ENCODE measurements around the gene NRXN2. TPM values are rescaled to one million over a fixed set of nuclear protein-coding genes. Genes with fewer than 3 reads are reported as not detected.

NRXN2 gene
- total RNA-seq (2022) (not detected in 2 replicates), Bru-seq, nascent RNA (percentile 4 among the genes with signal in this experiment), BruChase-seq, experiment 1, labeled RNA remaining after a 6-hour chase (percentile 5 among the genes with signal in this experiment), BruChase-seq, experiment 2, labeled RNA remaining after a 2-hour chase (percentile 4 among the genes with signal in this experiment)
- long read RNA-seq: 0 reads

- Mint-ChIP-seq H3K27me3 (ENCODE audit: unreplicated experiment) (peaks cover 97% of the 10 kb centered on the region), H3K27ac (ENCODE audit: unreplicated experiment) (no peak within 1 kb of the TSS), H3K4me1 (ENCODE audit: low read depth, unreplicated experiment) (no peaks in the 10 kb centered on the region), H3K36me3 (ENCODE audit: insufficient read depth, unreplicated experiment) (no peaks in the 10 kb centered on the region), H3K9me3 (ENCODE audit: low read depth, unreplicated experiment) (no peaks in the 10 kb centered on the region), H3K4me3 (ENCODE audit: low read depth, unreplicated experiment) (peak within 1 kb of the TSS; percentile 33)
- no TSS peak for BruUV-seq (replicated peaks)
- intact Hi-C loops (cut with micrococcal nuclease; ENCODE audit: unreplicated experiment): no loop called here
- CTCF ChIA-PET: no interaction called here
- TF ChIP-seq CTCF (IDR thresholded peaks at IDR 0.05; ENCODE audit: unreplicated experiment): peak; percentile 93
- DNase-seq: peak; percentile 77
Measured at GRCh38 chr11:64723117-64723906, at the start of gene NRXN2. TSS of gene NRXN2 (minus strand) at chr11:64723197. CDS start at chr11:64713699, 9,498 bp downstream.

DNA sequence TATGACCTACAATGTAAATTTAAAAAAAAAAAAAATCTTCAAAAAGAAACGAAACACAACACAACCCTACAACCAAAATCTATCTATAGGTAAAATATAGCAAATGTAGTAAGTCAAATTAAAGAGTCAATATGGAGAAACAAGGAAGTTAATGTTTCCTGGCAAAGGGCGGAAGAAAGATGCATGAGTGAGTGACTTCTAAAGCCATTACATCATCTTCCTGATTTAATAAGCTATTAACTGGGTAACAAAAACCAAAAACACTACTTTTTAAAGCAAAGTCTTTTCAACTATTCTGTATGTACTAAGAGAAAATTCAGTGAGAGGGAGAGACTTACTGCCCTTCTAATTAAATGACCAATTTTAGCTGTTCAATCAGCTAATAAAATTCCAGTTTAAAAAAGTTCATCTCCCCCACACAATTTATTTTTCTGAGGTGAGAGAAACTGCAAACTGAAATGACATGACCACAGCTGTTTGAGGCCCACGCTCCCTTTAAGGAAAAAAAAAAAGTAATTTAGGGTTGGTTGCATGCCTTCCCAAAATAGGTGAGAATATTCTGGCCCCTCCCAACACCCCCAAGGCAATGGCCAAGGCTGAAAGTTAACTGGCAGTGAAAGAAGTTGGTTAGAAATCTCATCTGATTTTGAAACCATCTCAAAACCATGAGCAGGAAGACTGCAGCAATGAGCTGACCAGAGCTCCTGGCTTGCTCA, 49.5 kb upstream of the NRXN2 start:
- CTCF ChIA-PET: interaction anchor here (0.7 kb wide), 1 partner anchor 76 kb away, joined by 3 read pairs; no protein-coding TSS in a partner anchor
- no TSS peak for BruUV-seq (replicated peaks)
- Mint-ChIP-seq H3K4me1 (ENCODE audit: low read depth, unreplicated experiment) (peaks cover 40% of the 10 kb centered on the region), H3K4me3 (ENCODE audit: low read depth, unreplicated experiment) (no peak overlapping the region), H3K27ac (ENCODE audit: unreplicated experiment) (no peak overlapping the region), H3K36me3 (ENCODE audit: insufficient read depth, unreplicated experiment) (peaks cover 98% of the 10 kb centered on the region), H3K27me3 (ENCODE audit: unreplicated experiment) (no peaks in the 10 kb centered on the region), H3K9me3 (ENCODE audit: low read depth, unreplicated experiment) (no peaks in the 10 kb centered on the region)
- no peak for DNase-seq
- no peak for TF ChIP-seq CTCF (IDR thresholded peaks at IDR 0.05; ENCODE audit: unreplicated experiment)
- intact Hi-C loops (cut with micrococcal nuclease; ENCODE audit: unreplicated experiment): no loop called here

GRCh38 chr11:64771861-64772260, 48.9 kb upstream of the NRXN2 start:
- TF ChIP-seq CTCF (IDR thresholded peaks at IDR 0.05; ENCODE audit: unreplicated experiment): no peak
- no peak for DNase-seq
- peaks cover 98% of the 10 kb centered on the region for H3K36me3 Mint-ChIP-seq (ENCODE audit: insufficient read depth, unreplicated experiment)
- peaks cover 39% of the 10 kb centered on the region for H3K4me1 Mint-ChIP-seq (ENCODE audit: low read depth, unreplicated experiment)
- CTCF ChIA-PET: interaction anchor here (0.7 kb wide), 1 partner anchor 77 kb away, joined by 3 read pairs; no protein-coding TSS in a partner anchor
- no peaks in the 10 kb centered on the region for H3K27me3 Mint-ChIP-seq (ENCODE audit: unreplicated experiment)
- intact Hi-C loops (cut with micrococcal nuclease; ENCODE audit: unreplicated experiment): no loop called here
- BruUV-seq (replicated peaks): no TSS peak
- H3K4me3 Mint-ChIP-seq (ENCODE audit: low read depth, unreplicated experiment): no peak overlapping the region
- H3K9me3 Mint-ChIP-seq (ENCODE audit: low read depth, unreplicated experiment): no peaks in the 10 kb centered on the region
- no peak overlapping the region for H3K27ac Mint-ChIP-seq (ENCODE audit: unreplicated experiment)

DNA sequence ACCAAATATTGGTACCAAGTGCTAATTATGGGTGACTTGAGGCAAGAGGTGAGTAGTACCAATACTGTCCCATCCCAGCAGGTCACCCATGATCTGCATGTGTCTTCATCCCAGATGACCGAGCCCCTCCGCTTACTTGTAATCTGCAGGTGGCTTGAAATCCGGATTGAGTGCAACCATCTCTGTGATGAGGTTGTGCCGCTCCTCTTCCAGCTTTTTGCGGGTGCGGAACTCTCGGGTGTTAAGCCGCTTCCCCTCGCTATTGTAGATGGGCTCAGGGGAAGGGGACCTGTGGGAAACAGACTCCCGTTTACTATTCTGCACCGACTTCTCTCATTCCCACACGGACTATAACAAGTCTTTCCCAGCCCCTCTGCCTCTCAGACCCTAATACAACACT, 47.1 kb upstream of the NRXN2 start:
- H3K4me3 Mint-ChIP-seq (ENCODE audit: low read depth, unreplicated experiment): no peak overlapping the region
- H3K4me1 Mint-ChIP-seq (ENCODE audit: low read depth, unreplicated experiment): peaks cover 26% of the 10 kb centered on the region
- peaks cover 98% of the 10 kb centered on the region for H3K36me3 Mint-ChIP-seq (ENCODE audit: insufficient read depth, unreplicated experiment)
- TF ChIP-seq CTCF (IDR thresholded peaks at IDR 0.05; ENCODE audit: unreplicated experiment): no peak
- CTCF ChIA-PET: no interaction called here
- H3K27me3 Mint-ChIP-seq (ENCODE audit: unreplicated experiment): no peaks in the 10 kb centered on the region
- DNase-seq: no peak
- no peaks in the 10 kb centered on the region for H3K9me3 Mint-ChIP-seq (ENCODE audit: low read depth, unreplicated experiment)
- intact Hi-C loops (cut with micrococcal nuclease; ENCODE audit: unreplicated experiment): no loop called here
- BruUV-seq (replicated peaks): no TSS peak
- no peak overlapping the region for H3K27ac Mint-ChIP-seq (ENCODE audit: unreplicated experiment)

Data from Calu3 (cell line).